Keratinocyte (primary cell): ENCODE results near the gene GOSR1. TPM values are rescaled to one million over a fixed set of nuclear protein-coding genes. Genes with fewer than 3 reads are reported as not detected.
"Not testable (repeated sequence)": the region's sequence is repeated elsewhere in the genome, so short reads cannot be mapped to it uniquely, and the experiment has no call there.

Experiments used
- DNase-seq: peaks from one replicate; pipeline ENCODE4 v3.0.0-alpha.2; 2011; ENCODE audit warnings: low read depth, missing footprints, low spot score
- FAIRE-seq: peaks from 2 replicates; lab custom pipeline; 2011; peaks lifted over from hg19 to GRCh38; lab: Jason Lieb, UNC
- H2AFZ ChIP-seq: 2 replicates; pipeline ENCODE4 v1.6.0; 2012; ENCODE audit warnings: low read length, control low read depth, inconsistent platforms; ENCODE audit not compliant: control insufficient read depth
- H3K27ac ChIP-seq: 2 replicates; pipeline ENCODE4 v1.5.1; 2011; ENCODE audit warnings: low read length; ENCODE audit not compliant: control insufficient read depth, insufficient read depth
- H3K27me3 ChIP-seq: 3 replicates; pipeline ENCODE4 v1.6.0; 2011; ENCODE audit warnings: low read length; ENCODE audit not compliant: control insufficient read depth, insufficient read depth; ENCODE audit errors: extremely low read depth
- H3K36me3 ChIP-seq, 2 experiments: 2 replicates in 1 of 2; 3 replicates in 1 of 2; pipeline ENCODE4 v1.5.1; 2011; ENCODE audit warnings: low read length in 2 of 2, mild to moderate bottlenecking in 1 of 2; ENCODE audit not compliant: control insufficient read depth in 2 of 2, insufficient read depth in 2 of 2; ENCODE audit errors: extremely low read depth in 1 of 2
- H3K4me1 ChIP-seq: 3 replicates; pipeline ENCODE4 v1.5.1; 2011; ENCODE audit warnings: low read length; ENCODE audit not compliant: control insufficient read depth, insufficient read depth; ENCODE audit errors: extremely low read depth
- H3K4me2 ChIP-seq: 3 replicates; pipeline ENCODE4 v1.6.0; 2011; ENCODE audit warnings: low read depth, low read length; ENCODE audit not compliant: control insufficient read depth, insufficient read depth; ENCODE audit errors: extremely low read depth
- H3K4me3 ChIP-seq, 3 experiments: fragments of 200-600 bp in 1 of 3; sonication (generic) in 1 of 3; 2 replicates in 2 of 3; 3 replicates in 1 of 3; pipeline ENCODE4 v1.5.1; 2011 to 2016; ENCODE audit warnings: low read length in 3 of 3, mild to moderate bottlenecking in 3 of 3, control low read depth in 2 of 3, inconsistent platforms in 1 of 3, low read depth in 1 of 3, mixed read lengths in 1 of 3, mixed run types in 1 of 3, moderate library complexity in 1 of 3; ENCODE audit not compliant: control insufficient read depth in 2 of 3, insufficient read depth in 2 of 3; ENCODE audit errors: extremely low read depth in 1 of 3
- H3K79me2 ChIP-seq: 2 replicates; pipeline ENCODE4 v1.6.0; 2012; ENCODE audit warnings: low read length; ENCODE audit not compliant: control insufficient read depth, insufficient read depth
- H3K9ac ChIP-seq: 3 replicates; pipeline ENCODE4 v1.6.0; 2011; ENCODE audit warnings: low read length; ENCODE audit not compliant: control insufficient read depth, insufficient read depth; ENCODE audit errors: extremely low read depth
- H3K9me1 ChIP-seq: 3 replicates; pipeline ENCODE4 v1.6.0; 2011; ENCODE audit warnings: low read length; ENCODE audit not compliant: control insufficient read depth, insufficient read depth; ENCODE audit errors: extremely low read depth
- H3K9me3 ChIP-seq: 2 replicates; pipeline ENCODE4 v1.5.1; 2012; ENCODE audit warnings: low read depth, low read length; ENCODE audit not compliant: control insufficient read depth
- H4K20me1 ChIP-seq: 3 replicates; pipeline ENCODE4 v1.6.0; 2011; ENCODE audit warnings: low read length; ENCODE audit not compliant: control insufficient read depth, insufficient read depth; ENCODE audit errors: extremely low read depth
- EZH2 ChIP-seq: IDR thresholded peaks from one replicate; pipeline ENCODE4 v1.6.1; 2012; ENCODE audit warnings: inconsistent platforms, mild to moderate bottlenecking, low read length, moderate library complexity
- dilution Hi-C: fragments of 300-500 bp; cut with MboI; formaldehyde crosslinking; loops from one replicate; pipeline ENCODE4 v1.7.0; 2020; ENCODE audit warnings: low sequenced_read_pairs; ENCODE audit not compliant: extremely low pct_ligation_motif_present
- polyA plus RNA-seq, 5 experiments: library from polyadenylated mRNA; depleted of rRNA in 3 of 5; stranded (reverse) in 3 of 5; stranded (forward) in 1 of 5; unstranded in 1 of 5; fragments of >200 nt; gene quantifications; 1 replicate in 1 of 5; 2 replicates in 3 of 5; 3 replicates in 1 of 5; pipeline versions ENCODE4 v1.2.1 to v1.2.3, GENCODE V29; 2011 to 2012; ENCODE audit warnings: missing spikeins in 2 of 5, low read depth in 1 of 5, low replicate concordance in 1 of 5
- TF ChIP-seq, protein P1 (sequence below), 3 experiments: IDR thresholded peaks in 1 of 3; conservative IDR thresholded peaks in 1 of 3; optimal IDR thresholded peaks in 1 of 3; 2 replicates in 2 of 3; 3 replicates in 1 of 3; pipeline versions ENCODE3 to v1.5.1; 2011; ENCODE audit warnings: low read length in 3 of 3, mild to moderate bottlenecking in 3 of 3, moderate library complexity in 2 of 3, control low read depth in 1 of 3, inconsistent platforms in 1 of 3; ENCODE audit not compliant: insufficient read depth in 2 of 3; ENCODE audit errors: extremely low read depth in 1 of 3

GOSR1 gene
- polyA plus RNA-seq, 1 donor (not counting 4 experiments of a cell fraction or from before 2014, with no cell fraction given): 24.5 TPM

DNA sequence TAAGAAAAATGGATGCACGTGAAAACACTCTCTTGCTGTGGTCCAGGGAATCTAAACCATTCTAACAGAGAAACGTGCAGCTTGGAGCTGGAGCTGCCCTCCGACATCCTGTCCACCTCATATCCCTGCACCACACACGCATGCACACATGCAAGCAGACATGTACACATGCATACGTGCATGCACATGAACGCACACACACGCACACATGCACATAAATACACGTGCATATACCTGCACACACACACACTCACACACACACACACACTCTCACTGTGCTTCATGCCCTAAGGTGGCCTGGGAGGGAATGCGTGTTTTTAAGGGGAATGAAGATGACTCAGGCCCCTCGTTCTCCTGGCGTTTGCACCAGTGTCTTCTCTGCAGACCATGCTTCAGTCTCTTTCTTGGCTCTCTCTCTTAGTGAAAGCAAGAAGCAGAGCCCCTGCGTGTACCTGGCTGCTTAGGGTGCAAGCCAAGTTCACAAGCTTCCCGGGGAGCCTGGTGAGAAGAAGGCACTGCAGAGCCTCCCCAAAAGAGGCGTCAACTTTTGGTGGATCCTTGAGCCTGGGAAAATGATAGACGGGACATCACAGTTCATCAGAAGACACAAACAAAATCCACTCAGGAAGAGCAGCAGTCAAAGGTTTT is 72.8 kb downstream of the GOSR1 start:
- DNase-seq (no peak), FAIRE-seq (no peak)
- H3K9me3 ChIP-seq: no peaks in the 10 kb centered on the region
- no peak overlapping the region for H3K27ac ChIP-seq
- no peak overlapping the region for H3K4me3 ChIP-seq
- dilution Hi-C loops: no loop called here
- no peak overlapping the region for H2AFZ ChIP-seq
- H4K20me1 ChIP-seq: no peaks in the 10 kb centered on the region
- no peaks in the 10 kb centered on the region for H3K36me3 ChIP-seq
- H3K79me2 ChIP-seq: no peaks in the 10 kb centered on the region
- H3K4me1 ChIP-seq: peaks cover 8% of the 10 kb centered on the region
- H3K27me3 ChIP-seq: no peaks in the 10 kb centered on the region
- no peak overlapping the region for H3K9ac ChIP-seq
- H3K4me2 ChIP-seq: no peak overlapping the region
- no peak for TF ChIP-seq EZH2
- TF ChIP-seq, protein P1, sequence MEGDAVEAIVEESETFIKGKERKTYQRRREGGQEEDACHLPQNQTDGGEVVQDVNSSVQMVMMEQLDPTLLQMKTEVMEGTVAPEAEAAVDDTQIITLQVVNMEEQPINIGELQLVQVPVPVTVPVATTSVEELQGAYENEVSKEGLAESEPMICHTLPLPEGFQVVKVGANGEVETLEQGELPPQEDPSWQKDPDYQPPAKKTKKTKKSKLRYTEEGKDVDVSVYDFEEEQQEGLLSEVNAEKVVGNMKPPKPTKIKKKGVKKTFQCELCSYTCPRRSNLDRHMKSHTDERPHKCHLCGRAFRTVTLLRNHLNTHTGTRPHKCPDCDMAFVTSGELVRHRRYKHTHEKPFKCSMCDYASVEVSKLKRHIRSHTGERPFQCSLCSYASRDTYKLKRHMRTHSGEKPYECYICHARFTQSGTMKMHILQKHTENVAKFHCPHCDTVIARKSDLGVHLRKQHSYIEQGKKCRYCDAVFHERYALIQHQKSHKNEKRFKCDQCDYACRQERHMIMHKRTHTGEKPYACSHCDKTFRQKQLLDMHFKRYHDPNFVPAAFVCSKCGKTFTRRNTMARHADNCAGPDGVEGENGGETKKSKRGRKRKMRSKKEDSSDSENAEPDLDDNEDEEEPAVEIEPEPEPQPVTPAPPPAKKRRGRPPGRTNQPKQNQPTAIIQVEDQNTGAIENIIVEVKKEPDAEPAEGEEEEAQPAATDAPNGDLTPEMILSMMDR (optimal IDR thresholded peaks at IDR 0.05 in 1 of 3, IDR thresholded peaks at IDR 0.05 in 1 of 3, conservative IDR thresholded peaks at IDR 0.05 in 1 of 3; ENCODE audit: extremely low read depth in 1 of 3, insufficient read depth in 2 of 3, low read length in 3 of 3): no peak
- H3K9me1 ChIP-seq: no peaks in the 10 kb centered on the region

DNA sequence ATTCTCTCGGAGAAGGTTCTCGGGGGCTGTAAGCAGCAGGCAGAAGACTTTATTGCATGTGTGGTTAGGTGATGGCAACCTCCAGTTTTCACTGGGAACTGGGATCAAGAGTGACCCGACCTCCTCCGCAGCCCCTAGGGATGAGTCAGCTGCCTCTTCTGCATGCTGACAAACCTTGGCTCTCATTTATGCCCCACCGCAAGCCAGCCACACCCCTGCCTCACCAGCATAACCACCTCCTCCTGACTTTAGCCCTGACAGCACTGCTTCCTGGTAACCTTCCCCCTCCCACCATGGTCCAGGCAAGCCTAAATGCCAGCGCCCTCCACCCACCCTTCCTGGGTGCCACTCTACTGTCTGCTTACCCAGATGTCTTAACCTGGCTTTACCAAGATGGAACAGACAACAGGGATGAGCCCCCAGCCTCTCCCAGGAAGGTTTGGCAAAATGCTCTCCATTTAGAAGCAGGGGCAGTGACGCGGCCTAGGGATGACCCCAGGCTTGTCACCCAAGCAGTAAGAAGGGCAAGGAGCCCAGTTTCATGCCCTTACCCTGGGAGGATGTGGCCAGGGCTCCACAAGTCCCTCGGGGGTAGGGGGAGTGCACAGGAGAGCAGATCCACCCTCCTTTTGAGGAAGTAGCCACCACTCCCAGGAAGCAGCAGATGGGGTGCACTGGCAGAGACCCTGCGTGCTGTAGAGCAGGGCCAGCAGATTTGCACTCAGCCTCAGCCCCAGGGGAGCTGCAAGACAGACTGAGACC is 73.5 kb downstream of the GOSR1 start:
- Histone ChIP-seq H3K9me3 (no peaks in the 10 kb centered on the region), H3K4me2 (no peak overlapping the region), H3K36me3 (no peaks in the 10 kb centered on the region), H3K4me1 (peaks cover 8% of the 10 kb centered on the region), H3K9me1 (no peaks in the 10 kb centered on the region), H3K4me3 (no peak overlapping the region), H3K27me3 (no peaks in the 10 kb centered on the region), H3K9ac (no peak overlapping the region), H2AFZ (peak overlapping the region; percentile 47), H3K27ac (no peak overlapping the region), H4K20me1 (no peaks in the 10 kb centered on the region), H3K79me2 (no peaks in the 10 kb centered on the region)
- TF ChIP-seq EZH2: no peak
- TF ChIP-seq, protein P1 (optimal IDR thresholded peaks at IDR 0.05 in 1 of 3, IDR thresholded peaks at IDR 0.05 in 1 of 3, conservative IDR thresholded peaks at IDR 0.05 in 1 of 3; ENCODE audit: extremely low read depth in 1 of 3, insufficient read depth in 2 of 3, low read length in 3 of 3): no peak
- DNase-seq (no peak), FAIRE-seq (no peak)
- dilution Hi-C loops: no loop called here

DNA sequence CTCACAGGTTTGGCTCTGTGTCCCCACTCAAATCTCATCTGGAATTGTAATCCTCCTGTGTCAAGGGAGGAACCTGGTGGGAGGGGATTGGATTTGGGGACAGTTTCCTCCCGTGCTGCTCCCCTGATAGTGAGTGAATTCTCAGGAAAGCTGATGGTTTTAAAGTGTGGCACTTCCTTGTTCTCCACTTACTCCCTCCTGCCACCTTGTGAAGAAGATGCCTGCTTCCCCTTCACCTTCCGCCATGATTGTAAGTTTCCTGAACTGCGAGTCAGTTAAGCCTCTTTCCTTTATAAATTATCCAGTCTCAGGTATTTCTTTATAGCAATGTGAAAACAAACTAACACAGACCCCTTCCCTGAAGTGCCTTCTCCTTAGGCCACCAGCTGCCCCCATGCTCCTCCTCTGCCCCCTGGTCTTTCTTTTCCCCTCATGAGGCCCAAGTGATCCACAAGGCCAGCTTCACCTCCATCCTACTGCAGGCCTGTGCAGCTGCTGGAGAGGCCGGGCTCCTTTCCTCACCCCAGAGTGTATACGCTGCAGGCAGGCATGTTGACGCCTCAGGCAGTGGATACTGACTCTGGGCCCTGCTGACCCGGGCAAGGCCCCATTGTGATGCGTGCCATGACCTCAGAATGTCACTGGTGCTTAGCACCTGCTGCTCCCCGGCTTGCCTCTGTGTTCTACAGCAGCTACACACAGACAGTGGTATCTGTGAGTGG is 74.2 kb downstream of the GOSR1 start:
- H3K36me3 ChIP-seq, H3K27me3 ChIP-seq, H3K27ac ChIP-seq, dilution Hi-C loops, H3K4me3 ChIP-seq, H3K79me2 ChIP-seq, FAIRE-seq, DNase-seq, H3K4me2 ChIP-seq, H3K4me1 ChIP-seq, H3K9me3 ChIP-seq, H4K20me1 ChIP-seq, H3K9me1 ChIP-seq, H3K9ac ChIP-seq: not testable (repeated sequence)
- H2AFZ ChIP-seq: peak overlapping the region; percentile 47
